ENCODE results near the gene PCIF1. TPM values are rescaled to one million over a fixed set of nuclear protein-coding genes. Genes with fewer than 3 reads are reported as not detected.
"Not testable (repeated sequence)": the region's sequence is repeated elsewhere in the genome, so short reads cannot be mapped to it uniquely, and the experiment has no call there.

The PCIF1 gene
- total RNA-seq: 7.1 and 19.4 TPM in 2 replicates

GRCh38 chr20:45934586-45935415 lies at the start of gene PCIF1:
TSS of gene PCIF1 (plus strand) at chr20:45934683. CDS start at chr20:45939000, 4,317 bp downstream.
- DNase-seq (ENCODE audit: low read depth): peak; percentile 88

- DNase-seq (ENCODE audit: low read depth): no peak
Measured at GRCh38 chr20:45886590-45887345, 47.7 kb upstream of the PCIF1 start.

GRCh38 chr20:45887346-45887715 lies 47.2 kb upstream of the PCIF1 start, which contains the start of gene SPATA25:
TSS of gene SPATA25 (minus strand) at chr20:45887622. CDS start at chr20:45887590, 32 bp downstream.
- DNase-seq (ENCODE audit: low read depth): no peak

- DNase-seq (ENCODE audit: low read depth): no peak
Measured at GRCh38 chr20:45888681-45889080, 45.8 kb upstream of the PCIF1 start.

DNA sequence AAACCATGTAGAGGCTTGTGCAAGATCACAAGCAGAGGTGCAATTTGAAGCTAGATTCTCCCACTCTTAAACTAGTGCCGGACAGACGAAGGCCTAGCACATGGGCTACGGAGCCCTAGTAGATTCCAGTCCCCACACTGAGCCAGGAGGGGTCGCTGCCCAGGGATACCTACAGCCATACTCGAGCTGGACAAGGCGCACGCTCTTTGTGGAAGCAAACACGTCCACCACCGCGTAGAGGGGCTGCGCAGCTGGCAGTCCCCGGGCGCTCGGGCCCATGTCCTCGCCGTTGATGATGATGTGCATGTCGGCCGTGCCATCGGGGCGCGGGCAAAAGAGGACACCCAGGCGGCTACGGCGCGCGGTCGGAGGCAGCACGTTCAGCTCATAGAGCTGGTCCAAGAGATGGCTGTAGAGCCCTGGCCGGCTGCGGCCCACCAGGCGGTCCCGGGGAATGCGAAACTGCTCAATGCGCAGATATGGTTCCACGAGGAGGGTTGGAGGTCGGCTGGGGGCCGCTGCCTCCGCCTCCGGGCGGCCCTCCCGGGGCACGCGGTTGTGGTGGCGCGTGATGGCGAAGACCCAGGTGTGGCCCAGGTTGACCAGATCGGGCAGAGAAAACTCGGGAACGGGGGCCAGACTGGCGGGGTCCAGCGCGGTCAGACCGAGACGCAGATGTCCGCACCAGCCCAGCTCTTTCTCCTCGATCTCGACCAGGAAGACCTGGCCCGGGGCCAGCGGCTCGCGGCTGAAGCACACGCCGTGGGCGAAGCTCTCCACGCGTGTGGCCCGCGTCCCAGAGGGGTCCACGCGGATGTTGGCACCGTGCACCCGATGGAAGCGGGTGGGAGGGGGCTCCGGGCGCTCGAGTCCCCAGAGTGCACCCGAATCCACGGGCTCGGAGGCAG lies 44.2 kb upstream of the PCIF1 start:
- peak; percentile 64 for DNase-seq (ENCODE audit: low read depth)

- DNase-seq (ENCODE audit: low read depth): peak; percentile 71
Measured at GRCh38 chr20:45890985-45891983, 43.2 kb upstream of the PCIF1 start, which contains the start of the genes CTSA and NEURL2. TSS of gene CTSA (plus strand) at chr20:45891335. CDS start at chr20:45891569, 234 bp downstream. TSS of gene NEURL2 (minus strand) at chr20:45891208. CDS start at chr20:45890991, 217 bp downstream.

- peak; percentile 41 for DNase-seq (ENCODE audit: low read depth)
Measured at GRCh38 chr20:45892049-45892825, 42.2 kb upstream of the PCIF1 start.

GRCh38 chr20:45892828-45893500 lies 41.5 kb upstream of the PCIF1 start:
- DNase-seq (ENCODE audit: low read depth): no peak

DNA sequence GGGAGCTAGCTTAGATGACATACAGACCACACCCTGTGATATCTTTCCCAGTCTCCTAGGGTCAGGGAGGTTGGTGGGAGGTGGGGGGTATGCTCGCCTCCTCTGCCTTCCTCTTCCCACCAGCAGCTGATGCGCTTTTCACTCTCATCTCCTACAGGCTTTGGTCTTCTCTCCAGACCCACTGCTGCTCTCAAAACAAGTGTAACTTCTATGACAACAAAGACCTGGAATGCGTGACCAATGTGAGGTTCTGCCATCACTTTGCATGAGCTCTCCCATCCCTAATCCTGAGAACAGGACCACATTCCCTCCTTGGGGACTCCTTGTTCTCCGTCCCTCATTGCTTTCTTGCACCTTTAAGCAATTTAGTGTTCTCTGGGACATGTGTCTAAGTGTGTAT lies 40.7 kb upstream of the PCIF1 start:
- DNase-seq (ENCODE audit: low read depth): no peak

DNA sequence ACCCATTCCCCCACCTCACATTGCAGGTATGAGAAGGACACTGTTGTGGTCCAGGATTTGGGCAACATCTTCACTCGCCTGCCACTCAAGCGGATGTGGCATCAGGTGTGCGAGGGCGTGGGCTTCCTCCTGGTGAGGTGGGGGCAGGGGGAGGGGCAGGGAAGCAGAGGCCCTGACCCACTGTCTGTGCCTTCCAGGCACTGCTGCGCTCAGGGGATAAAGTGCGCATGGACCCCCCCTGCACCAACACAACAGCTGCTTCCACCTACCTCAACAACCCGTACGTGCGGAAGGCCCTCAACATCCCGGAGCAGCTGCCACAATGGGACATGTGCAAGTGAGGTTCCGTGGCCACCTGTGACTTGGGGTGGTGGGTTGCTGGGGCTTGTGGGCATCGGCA lies 39.7 kb upstream of the PCIF1 start:
- DNase-seq (ENCODE audit: low read depth): no peak

DNA sequence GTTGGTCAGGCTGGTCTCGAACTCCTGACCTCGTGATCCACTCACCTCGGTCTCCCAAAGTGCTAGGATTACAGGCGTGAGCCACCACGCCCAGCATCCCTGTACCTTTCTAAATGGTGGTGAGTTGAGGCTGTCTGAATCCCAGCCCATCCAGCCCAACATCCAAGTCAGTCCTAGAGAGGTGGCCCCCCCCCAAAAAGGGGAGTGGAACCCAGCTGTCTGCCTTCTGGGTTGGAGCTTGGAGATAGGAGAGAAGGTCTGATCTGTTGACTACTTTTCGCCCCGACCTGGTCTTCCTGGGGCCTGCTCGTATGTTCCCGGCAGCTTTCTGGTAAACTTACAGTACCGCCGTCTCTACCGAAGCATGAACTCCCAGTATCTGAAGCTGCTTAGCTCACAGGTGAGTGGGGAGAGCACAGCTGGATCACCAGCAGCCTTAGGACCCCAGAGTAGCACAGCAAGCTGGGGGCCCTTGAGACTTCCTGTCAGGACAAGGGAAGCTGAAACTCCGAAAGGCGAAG lies 37.8 kb upstream of the PCIF1 start:
- no peak for DNase-seq (ENCODE audit: low read depth)

DNA sequence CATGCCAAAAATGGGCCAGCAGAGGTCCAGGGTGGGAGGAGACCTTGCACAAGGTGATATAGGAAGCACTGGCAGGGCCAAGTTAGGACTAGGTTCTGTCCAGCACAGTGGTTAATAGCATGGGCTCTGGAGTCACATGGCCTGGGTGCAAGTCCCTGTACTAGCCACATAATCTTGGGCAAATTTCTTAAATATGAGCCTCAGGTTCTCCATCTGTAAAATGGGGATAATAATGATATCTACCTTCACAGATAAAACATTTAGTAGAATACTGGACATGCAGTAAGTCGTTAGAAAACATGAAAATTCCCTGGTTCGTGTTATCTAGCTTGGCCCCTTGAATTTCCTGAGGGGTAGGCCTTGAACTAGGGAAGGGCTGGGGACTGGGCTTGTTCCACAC lies 37.2 kb upstream of the PCIF1 start:
- DNase-seq (ENCODE audit: low read depth): no peak

DNA sequence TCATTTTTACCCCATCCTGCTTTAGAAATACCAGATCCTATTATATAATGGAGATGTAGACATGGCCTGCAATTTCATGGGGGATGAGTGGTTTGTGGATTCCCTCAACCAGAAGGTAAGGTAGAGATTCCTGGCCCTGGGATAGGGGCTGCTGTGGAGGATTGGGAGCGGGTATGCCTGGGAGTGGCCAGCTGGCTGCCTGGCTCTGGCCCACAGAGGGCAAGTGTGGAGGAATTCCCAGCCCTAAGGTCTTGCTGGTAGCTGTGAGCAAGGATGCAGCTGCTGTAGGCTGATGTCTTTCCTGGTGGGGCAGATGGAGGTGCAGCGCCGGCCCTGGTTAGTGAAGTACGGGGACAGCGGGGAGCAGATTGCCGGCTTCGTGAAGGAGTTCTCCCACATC lies 36.8 kb upstream of the PCIF1 start:
- DNase-seq (ENCODE audit: low read depth): no peak

DNA sequence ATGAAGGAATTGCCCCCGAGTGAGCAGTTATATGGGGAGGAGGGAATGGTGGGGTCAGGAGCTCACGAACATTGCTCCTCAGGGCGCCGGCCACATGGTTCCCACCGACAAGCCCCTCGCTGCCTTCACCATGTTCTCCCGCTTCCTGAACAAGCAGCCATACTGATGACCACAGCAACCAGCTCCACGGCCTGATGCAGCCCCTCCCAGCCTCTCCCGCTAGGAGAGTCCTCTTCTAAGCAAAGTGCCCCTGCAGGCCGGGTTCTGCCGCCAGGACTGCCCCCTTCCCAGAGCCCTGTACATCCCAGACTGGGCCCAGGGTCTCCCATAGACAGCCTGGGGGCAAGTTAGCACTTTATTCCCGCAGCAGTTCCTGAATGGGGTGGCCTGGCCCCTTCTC lies 36.2 kb upstream of the PCIF1 start:
- DNase-seq (ENCODE audit: low read depth): no peak

- DNase-seq (ENCODE audit: low read depth): no peak
Measured at GRCh38 chr20:45899046-45899835, 35.2 kb upstream of the PCIF1 start.

DNA sequence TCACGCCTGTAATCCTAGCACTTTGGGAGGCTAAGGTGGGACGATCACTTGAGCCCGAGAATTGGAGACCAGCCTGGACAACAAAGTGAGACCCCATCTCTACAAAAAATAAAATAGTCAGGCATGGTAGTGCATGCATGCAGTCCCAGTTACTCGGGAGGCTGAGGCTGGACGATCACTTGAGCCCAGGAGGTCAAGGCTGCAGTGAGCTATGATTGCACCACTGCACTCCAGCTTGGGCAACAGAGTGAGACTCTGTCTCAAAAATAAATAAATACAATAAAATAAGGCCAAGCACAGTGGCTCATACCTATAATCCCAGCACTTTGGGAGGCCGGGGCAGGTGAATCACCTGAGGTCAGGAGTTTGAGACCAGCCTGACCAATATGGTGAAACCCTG lies 33.2 kb upstream of the PCIF1 start:
- DNase-seq (ENCODE audit: low read depth): not testable (repeated sequence)

GRCh38 chr20:45902199-45902701 lies 32.2 kb upstream of the PCIF1 start:
- no peak for DNase-seq (ENCODE audit: low read depth)

All from renal cortical epithelial cell (primary cell).